ENCODE measurements around the gene BCL6. TPM values are rescaled to one million over a fixed set of nuclear protein-coding genes. Genes with fewer than 3 reads are reported as not detected.

BCL6 gene
- total and polyA plus RNA-seq, 10 of the 15 experiments (the other 5 are each of a cell fraction or from before 2014, with no cell fraction given), result 0.04 to 0.85 (median 0.15) TPM

- no peak for TF ChIP-seq RELB (IDR thresholded peaks at IDR 0.05; ENCODE audit: low read depth)
- TF ChIP-seq RB1 (IDR thresholded peaks at IDR 0.05; ENCODE audit: borderline replicate concordance), result no peak
- TF ChIP-seq KLF5 (IDR thresholded peaks at IDR 0.05; ENCODE audit: partially characterized antibody), result no peak
- TF ChIP-seq MYB (IDR thresholded peaks at IDR 0.05; ENCODE audit: borderline replicate concordance, low read depth, low read length), result no peak
Observed at GRCh38 chr3:187694801-187695200, 50.5 kb downstream of the BCL6 start (continued).

GRCh38 chr3:187693431-187693830 lies 51.8 kb downstream of the BCL6 start:
- Histone ChIP-seq H3K79me2 (ENCODE audit: control insufficient read depth, insufficient read depth, low read length) (no peaks in the 10 kb centered on the region), H3K9ac (ENCODE audit: control insufficient read depth, insufficient read depth, low read length) (no peak overlapping the region), H3K9me3 (replicated peaks; ENCODE audit: control insufficient read depth, insufficient read depth, low read length) (no peaks in the 10 kb centered on the region), H3K4me2 (ENCODE audit: control insufficient read depth, insufficient read depth) (no peak overlapping the region), H3K4me1 (ENCODE audit: control insufficient read depth, insufficient read depth, low read length) (no peaks in the 10 kb centered on the region), H3K27ac (ENCODE audit: control insufficient read depth, insufficient read depth) (no peak overlapping the region), H3K36me3 (ENCODE audit: control insufficient read depth in 2 of 2, insufficient read depth in 2 of 2, low read length in 1 of 2) (no peaks in the 10 kb centered on the region), H3K27me3 (replicated peaks in 1 of 2; ENCODE audit: control insufficient read depth in 2 of 2, insufficient read depth in 2 of 2, low read length in 1 of 2) (peaks cover 1 to 4% of the 10 kb centered on the region in 2 experiments), H4K20me1 (ENCODE audit: control insufficient read depth, insufficient read depth) (no peaks in the 10 kb centered on the region), H3K4me3 (no peak overlapping the region), H2AFZ (ENCODE audit: control insufficient read depth, low read depth, low read length) (no peak overlapping the region)
- WGBS (ENCODE audit: insufficient coverage, insufficient replicate concordance, low lambda C conversion rate, missing lambda C conversion rate), result 91% methylated on average over 1 of the region's 1 CpG
- BruUV-seq (replicated peaks), result no TSS peak
- FAIRE-seq (no peak), ATAC-seq (no peak), DNase-seq (ENCODE audit: low read depth, low spot score) (no peak)
- SMC1A ChIA-PET (ENCODE audit: uncharacterized antibody, unreplicated experiment), result no interaction called here
- POLR2A ChIA-PET, result no interaction called here
- intact Hi-C loops (cut with micrococcal nuclease; ENCODE audit: unreplicated experiment), result no loop called here
- in situ Hi-C loops (cut with MboI), result no loop called here
- CTCF ChIA-PET, result interaction anchor here (0.6 to 2.9 kb wide), 3 partner anchors 14 to 774 kb away, joined by 3 to 10 read pairs (median 5); no protein-coding TSS in a partner anchor
- RAD21 ChIA-PET (ENCODE audit: unreplicated experiment), result no interaction called here
- TF ChIP-seq SREBF1 (IDR thresholded peaks at IDR 0.05; ENCODE audit: low read length), result no peak
- no peak for TF ChIP-seq PAX5 (IDR thresholded peaks at IDR 0.05; ENCODE audit: borderline replicate concordance, low read depth, low read length)
- no peak for TF ChIP-seq TAF1 (IDR thresholded peaks at IDR 0.05; ENCODE audit: borderline replicate concordance, low read depth, low read length)
- TF ChIP-seq NFIC (IDR thresholded peaks at IDR 0.05; ENCODE audit: low read depth, low read length), result no peak
- no peak for TF ChIP-seq RCOR1 (conservative IDR thresholded peaks at IDR 0.05; ENCODE audit: low read depth, low read length)
- TF ChIP-seq BCL11A (IDR thresholded peaks at IDR 0.05; ENCODE audit: low read depth, low read length), result no peak
- TF ChIP-seq CTCF (IDR thresholded peaks at IDR 0.05 in 2 of 3, conservative IDR thresholded peaks at IDR 0.05 in 1 of 3; ENCODE audit: control insufficient read depth in 2 of 3, extremely low read depth in 1 of 3, insufficient read depth in 1 of 3, low read depth in 3 of 3, low read length in 3 of 3), result no peak
- no peak for TF ChIP-seq CREM (IDR thresholded peaks at IDR 0.05; ENCODE audit: low read depth)
- TF ChIP-seq ETV6 (conservative IDR thresholded peaks at IDR 0.05 in 1 of 2, IDR thresholded peaks at IDR 0.05 in 1 of 2; ENCODE audit: borderline replicate concordance in 1 of 2, low read depth in 1 of 2), result no peak
- TF ChIP-seq BCLAF1 (IDR thresholded peaks at IDR 0.05), result no peak
- TF ChIP-seq BMI1 (IDR thresholded peaks at IDR 0.05; ENCODE audit: borderline replicate concordance), result no peak
- no peak for TF ChIP-seq JUND (IDR thresholded peaks at IDR 0.05; ENCODE audit: low read depth, low read length)
- no peak for TF ChIP-seq NFXL1 (IDR thresholded peaks at IDR 0.05; ENCODE audit: borderline replicate concordance)
- TF ChIP-seq ASH2L (IDR thresholded peaks at IDR 0.05; ENCODE audit: borderline replicate concordance, low read depth), result no peak
- TF ChIP-seq HDGF (IDR thresholded peaks at IDR 0.05), result no peak
